HG03571 (cell line): ENCODE data around the gene MOB2.

Experiments
- ATAC-seq: cut with Tn5 transposase; IDR thresholded peaks from one replicate; pipeline ENCODE4 v1.9.1; 2021; ENCODE audit not compliant: unreplicated experiment

Gene MOB2

DNA sequence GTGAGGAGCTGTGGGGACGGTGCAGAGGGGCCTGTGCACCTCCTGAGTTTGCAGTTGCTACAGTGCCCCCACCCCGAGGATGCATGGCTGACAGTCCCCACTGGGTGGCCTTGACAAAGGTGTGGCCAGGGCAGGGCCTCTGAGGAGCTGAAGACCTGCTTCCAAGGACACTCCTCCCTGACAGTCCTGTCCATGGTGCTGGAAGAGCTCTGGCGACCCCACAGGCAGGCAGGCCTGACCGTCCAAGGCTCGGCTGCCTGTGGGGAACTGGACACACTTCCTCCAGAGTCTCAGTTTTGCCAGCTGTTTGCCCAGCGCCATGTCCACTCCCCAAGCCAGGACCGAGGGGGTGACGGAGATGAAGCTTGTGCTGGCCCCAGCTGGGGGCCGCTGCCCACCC, 64.1 kb downstream of the MOB2 start:
- ATAC-seq: no peak

DNA sequence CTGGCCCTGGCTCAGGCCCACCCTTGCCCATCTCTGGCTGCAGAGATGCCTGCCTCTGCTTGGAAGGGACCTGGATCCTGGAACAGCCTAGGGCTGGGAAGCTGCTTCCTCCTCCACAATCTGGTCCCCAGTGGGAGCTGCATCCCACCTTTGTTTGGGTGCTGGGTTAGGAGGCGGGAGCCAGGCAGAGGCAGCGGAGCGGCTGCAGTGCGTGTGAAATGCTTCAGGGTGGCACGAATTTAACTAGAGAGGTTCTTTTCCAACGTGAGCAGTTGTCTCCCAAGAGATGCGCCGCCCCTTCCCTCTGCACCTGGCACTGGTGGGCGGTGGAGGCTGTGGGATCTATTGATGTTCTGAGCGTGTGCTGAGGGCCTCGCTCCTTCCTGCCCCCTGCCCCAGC, 65.3 kb downstream of the MOB2 start:
- ATAC-seq: no peak

DNA sequence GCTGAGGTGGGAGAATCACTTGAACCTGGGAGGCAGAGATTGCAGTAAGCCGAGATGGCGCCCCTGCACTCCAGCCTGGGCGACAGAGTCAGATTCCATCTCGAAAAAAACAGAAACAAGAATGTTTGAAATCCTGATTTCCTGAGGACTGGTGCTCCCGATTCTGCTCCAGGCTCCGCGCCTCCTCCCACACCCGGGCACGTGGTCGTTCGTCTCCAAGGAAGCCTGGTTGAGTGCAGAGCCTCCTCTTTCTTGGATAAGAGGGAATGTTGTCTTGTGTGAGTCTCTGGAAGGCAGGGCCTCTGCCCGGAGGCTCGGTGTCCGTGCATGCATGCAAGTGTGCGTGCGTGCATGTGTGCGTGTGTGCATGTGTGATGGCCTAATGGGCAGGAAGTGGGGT, 66.8 kb downstream of the MOB2 start:
- ATAC-seq: no peak
